HEK293 (cell line): ENCODE measurements around the gene SMC4.

ENCODE experiments used
- CTCF ChIA-PET: fragments of 350-600 bp; formaldehyde crosslinking; extraction: SDS; loops from one replicate; lab custom pipeline; 2021; ENCODE audit warnings: antibody characterized with exemption; lab: Yijun Ruan, JAX
- POLR2A ChIA-PET: fragments of 300-600 bp; formaldehyde crosslinking; extraction: SDS; loops from one replicate; lab custom pipeline; 2020; ENCODE audit warnings: antibody characterized with exemption, inconsistent platforms; lab: Yijun Ruan, JAX
- H3K27ac ChIP-seq: fragments of 200-500 bp; sonication (Bioruptor generic); 2 replicates; pipeline ENCODE4 v1.5.1; 2014; ENCODE audit warnings: low read depth, low read length, control low read depth, inconsistent platforms; ENCODE audit errors: extremely low read depth
- H3K36me3 ChIP-seq, 2 experiments: fragments of 200-500 bp in 1 of 2; sonication (Bioruptor generic) in 1 of 2; 1 replicate in 1 of 2; 2 replicates in 1 of 2; pipeline ENCODE4 v1.5.1; 2014 to 2017; ENCODE audit warnings: inconsistent platforms in 2 of 2, low read length in 2 of 2; ENCODE audit not compliant: control insufficient read depth in 2 of 2, insufficient read depth in 1 of 2
- H3K4me1 ChIP-seq: fragments of 200-500 bp; sonication (Bioruptor generic); 2 replicates; pipeline ENCODE4 v1.5.1; 2014; ENCODE audit warnings: mild to moderate bottlenecking, low read length, inconsistent platforms; ENCODE audit not compliant: control insufficient read depth, insufficient read depth
- H3K4me3 ChIP-seq: 2 replicates; pipeline ENCODE4 v1.5.1; 2011; ENCODE audit warnings: low read depth, mild to moderate bottlenecking, control low read depth, low read length, moderate library complexity
- H3K9me3 ChIP-seq: fragments of 200-500 bp; sonication (Bioruptor generic); 2 replicates; pipeline ENCODE4 v1.5.1; 2014; ENCODE audit warnings: low read depth, low read length, inconsistent platforms; ENCODE audit not compliant: control insufficient read depth, insufficient read depth
- INSM2 ChIP-seq: fragments of 450-650 bp; formaldehyde crosslinking; IDR thresholded peaks from 2 replicates; pipeline ENCODE4 v1.5.1; 2016; ENCODE audit warnings: missing biosample characterization, missing genetic modification characterization
- OVOL3 ChIP-seq: fragments of 450-650 bp; formaldehyde crosslinking; IDR thresholded peaks from 2 replicates; pipeline ENCODE4 v1.5.1; 2016; ENCODE audit warnings: missing biosample characterization, missing genetic modification characterization
- SP3 ChIP-seq: fragments of 450-650 bp; formaldehyde crosslinking; IDR thresholded peaks from 2 replicates; pipeline ENCODE4 v1.5.1; 2016; ENCODE audit warnings: missing biosample characterization, missing genetic modification characterization
- SP7 ChIP-seq: fragments of 450-650 bp; formaldehyde crosslinking; IDR thresholded peaks from 2 replicates; pipeline ENCODE4 v1.5.1; 2016; ENCODE audit warnings: missing biosample characterization, missing genetic modification characterization
- TCF7L2 ChIP-seq: IDR thresholded peaks from 2 replicates; pipeline ENCODE4 v1.6.1; 2011; ENCODE audit warnings: low read depth, mild to moderate bottlenecking, inconsistent platforms, low read length, moderate library complexity, borderline replicate concordance
- TSHZ1 ChIP-seq: fragments of 450-650 bp; formaldehyde crosslinking; IDR thresholded peaks from 2 replicates; pipeline ENCODE4 v1.5.1; 2016; ENCODE audit warnings: missing biosample characterization, missing genetic modification characterization, borderline replicate concordance
- ZFP3 ChIP-seq: fragments of 450-650 bp; formaldehyde crosslinking; IDR thresholded peaks from 2 replicates; pipeline ENCODE4 v1.5.1; 2016; ENCODE audit warnings: low read depth, missing biosample characterization, missing genetic modification characterization
- ZNF112 ChIP-seq: fragments of 450-650 bp; formaldehyde crosslinking; IDR thresholded peaks from 2 replicates; pipeline ENCODE4 v1.5.0; 2017; ENCODE audit warnings: missing biosample characterization, missing genetic modification characterization
- ZNF16 ChIP-seq: fragments of 450-650 bp; formaldehyde crosslinking; IDR thresholded peaks from 2 replicates; pipeline ENCODE4 v1.5.1; 2016; ENCODE audit warnings: low read depth, missing biosample characterization, missing genetic modification characterization
- ZNF174 ChIP-seq: fragments of 450-650 bp; formaldehyde crosslinking; IDR thresholded peaks from 2 replicates; pipeline ENCODE4 v1.5.0; 2017; ENCODE audit warnings: missing biosample characterization, mild to moderate bottlenecking, missing genetic modification characterization
- ZNF202 ChIP-seq: fragments of 450-650 bp; formaldehyde crosslinking; IDR thresholded peaks from 2 replicates; pipeline ENCODE4 v1.5.1; 2016; ENCODE audit warnings: missing biosample characterization, missing genetic modification characterization, borderline replicate concordance
- ZNF335 ChIP-seq: fragments of 450-650 bp; formaldehyde crosslinking; conservative IDR thresholded peaks from 2 replicates; pipeline ENCODE4 v1.5.1; 2016; ENCODE audit warnings: missing biosample characterization, missing genetic modification characterization
- ZNF37A ChIP-seq: fragments of 450-650 bp; IDR thresholded peaks from 2 replicates; pipeline ENCODE4 v1.5.1; 2018; ENCODE audit warnings: missing biosample characterization, missing genetic modification characterization
- ZNF433 ChIP-seq: fragments of 450-650 bp; formaldehyde crosslinking; IDR thresholded peaks from 2 replicates; pipeline ENCODE4 v1.5.1; 2016; ENCODE audit warnings: missing biosample characterization, missing genetic modification characterization, low read depth
- ZNF48 ChIP-seq: fragments of 450-650 bp; formaldehyde crosslinking; IDR thresholded peaks from 2 replicates; pipeline ENCODE4 v1.5.1; 2016; ENCODE audit warnings: missing biosample characterization, missing genetic modification characterization
- ZNF513 ChIP-seq: fragments of 450-650 bp; IDR thresholded peaks from 2 replicates; pipeline ENCODE4 v1.5.1; 2018; ENCODE audit warnings: missing biosample characterization, missing genetic modification characterization
- ZNF514 ChIP-seq: fragments of 450-650 bp; formaldehyde crosslinking; IDR thresholded peaks from 2 replicates; pipeline ENCODE4 v1.5.1; 2016; ENCODE audit warnings: missing biosample characterization, missing genetic modification characterization
- ZNF530 ChIP-seq: fragments of 450-650 bp; formaldehyde crosslinking; IDR thresholded peaks from 2 replicates; pipeline ENCODE4 v1.5.1; 2016; ENCODE audit warnings: low read depth, missing biosample characterization, missing genetic modification characterization
- ZNF558 ChIP-seq: fragments of 450-650 bp; formaldehyde crosslinking; IDR thresholded peaks from 2 replicates; pipeline ENCODE4 v1.5.1; 2016; ENCODE audit warnings: missing biosample characterization, missing genetic modification characterization
- ZNF560 ChIP-seq: fragments of 450-650 bp; formaldehyde crosslinking; IDR thresholded peaks from 2 replicates; pipeline ENCODE4 v1.5.1; 2017; ENCODE audit warnings: missing biosample characterization, missing genetic modification characterization, borderline replicate concordance
- ZNF768 ChIP-seq: fragments of 450-650 bp; formaldehyde crosslinking; IDR thresholded peaks from 2 replicates; pipeline ENCODE4 v1.5.1; 2018; ENCODE audit warnings: missing biosample characterization, mild to moderate bottlenecking, missing genetic modification characterization
- ZSCAN30 ChIP-seq: fragments of 450-650 bp; IDR thresholded peaks from 2 replicates; pipeline ENCODE4 v1.5.1; 2018; ENCODE audit warnings: missing biosample characterization, mild to moderate bottlenecking, missing genetic modification characterization, moderate library complexity
- TF ChIP-seq, protein P1 (sequence below): fragments of 450-650 bp; formaldehyde crosslinking; IDR thresholded peaks from 2 replicates; pipeline ENCODE4 v1.5.1; 2016; ENCODE audit warnings: missing biosample characterization, missing genetic modification characterization

The SMC4 gene

GRCh38 chr3:160427832-160428424 lies 28.5 kb downstream of the SMC4 start:
- Histone ChIP-seq H3K9me3 (no peaks in the 10 kb centered on the region), H3K36me3 (peaks cover 54 to 99% of the 10 kb centered on the region in 2 experiments), H3K4me1 (no peaks in the 10 kb centered on the region), H3K4me3 (no peak overlapping the region), H3K27ac (no peak overlapping the region)
- TF ChIP-seq ZNF335 (tag by site-specific recombination) (no peak), ZFP3 (no peak), ZNF16 (tag by site-specific recombination) (no peak), SP3 (tag by site-specific recombination) (no peak)
- ChIA-PET CTCF (interaction anchor here (0.7 kb wide), 1 partner anchor 265 kb away, joined by 3 read pairs; no protein-coding TSS in a partner anchor), POLR2A (interaction anchor here (0.6 kb wide), 1 partner anchor 9 kb away, joined by 3 read pairs; no protein-coding TSS in a partner anchor)

DNA sequence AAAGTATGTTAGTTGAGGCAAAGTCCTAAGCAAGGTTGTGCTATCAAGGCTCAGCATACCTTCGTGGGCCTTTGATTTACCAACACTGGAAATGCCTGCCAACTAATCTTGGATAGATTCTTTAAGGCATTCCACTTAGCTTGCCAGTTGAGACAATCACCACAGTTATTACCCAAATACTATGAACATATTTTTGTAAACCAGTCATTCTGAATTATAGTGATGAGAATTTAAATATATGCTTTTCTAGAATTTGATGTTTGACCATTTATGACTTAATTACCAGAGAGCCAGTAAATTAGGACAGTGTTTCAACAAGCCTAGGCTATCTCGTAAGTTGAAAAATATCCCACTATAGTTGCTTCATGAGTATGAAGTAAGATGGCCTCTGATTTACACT lies 34.6 kb downstream of the SMC4 start:
- H3K9me3 ChIP-seq: no peaks in the 10 kb centered on the region
- H3K36me3 ChIP-seq: peaks cover 34 to 88% of the 10 kb centered on the region in 2 experiments
- TF ChIP-seq TCF7L2 (no peak), ZNF558 (tag by site-specific recombination) (no peak), ZNF37A (tag by site-specific recombination) (no peak), ZNF202 (tag by site-specific recombination) (no peak), ZNF560 (tag by site-specific recombination) (no peak), ZNF768 (tag by site-specific recombination) (no peak), ZNF513 (no peak), ZNF112 (tag by site-specific recombination) (no peak), ZSCAN30 (tag by site-specific recombination) (no peak), ZNF174 (tag by site-specific recombination) (no peak), SP7 (tag by site-specific recombination) (no peak), ZNF530 (tag by site-specific recombination) (no peak), ZNF48 (tag by site-specific recombination) (no peak), INSM2 (tag by site-specific recombination) (no peak), OVOL3 (no peak), ZNF16 (tag by site-specific recombination) (no peak), ZNF514 (tag by site-specific recombination) (no peak), ZNF433 (no peak), TSHZ1 (tag by site-specific recombination) (no peak)
- TF ChIP-seq, protein P1, sequence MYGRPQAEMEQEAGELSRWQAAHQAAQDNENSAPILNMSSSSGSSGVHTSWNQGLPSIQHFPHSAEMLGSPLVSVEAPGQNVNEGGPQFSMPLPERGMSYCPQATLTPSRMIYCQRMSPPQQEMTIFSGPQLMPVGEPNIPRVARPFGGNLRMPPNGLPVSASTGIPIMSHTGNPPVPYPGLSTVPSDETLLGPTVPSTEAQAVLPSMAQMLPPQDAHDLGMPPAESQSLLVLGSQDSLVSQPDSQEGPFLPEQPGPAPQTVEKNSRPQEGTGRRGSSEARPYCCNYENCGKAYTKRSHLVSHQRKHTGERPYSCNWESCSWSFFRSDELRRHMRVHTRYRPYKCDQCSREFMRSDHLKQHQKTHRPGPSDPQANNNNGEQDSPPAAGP (tag by site-specific recombination): no peak
- ChIA-PET CTCF (no interaction called here), POLR2A (no interaction called here)
- no peak overlapping the region for H3K27ac ChIP-seq
- no peak overlapping the region for H3K4me3 ChIP-seq
- no peaks in the 10 kb centered on the region for H3K4me1 ChIP-seq
